HG03108 (cell line): Measurements from ENCODE around the gene CTR9.
A peak's percentile ranks its signal among the peaks of the same experiment; 100 is the strongest.

Experiments used
- ATAC-seq: cut with Tn5 transposase; IDR thresholded peaks from one replicate; pipeline ENCODE4 v1.9.1; 2021; ENCODE audit warnings: moderate library complexity; ENCODE audit not compliant: unreplicated experiment

CTR9 gene

GRCh38 chr11:10779086-10779485 is 28.0 kb downstream of the CTR9 start:
- ATAC-seq: no peak

DNA sequence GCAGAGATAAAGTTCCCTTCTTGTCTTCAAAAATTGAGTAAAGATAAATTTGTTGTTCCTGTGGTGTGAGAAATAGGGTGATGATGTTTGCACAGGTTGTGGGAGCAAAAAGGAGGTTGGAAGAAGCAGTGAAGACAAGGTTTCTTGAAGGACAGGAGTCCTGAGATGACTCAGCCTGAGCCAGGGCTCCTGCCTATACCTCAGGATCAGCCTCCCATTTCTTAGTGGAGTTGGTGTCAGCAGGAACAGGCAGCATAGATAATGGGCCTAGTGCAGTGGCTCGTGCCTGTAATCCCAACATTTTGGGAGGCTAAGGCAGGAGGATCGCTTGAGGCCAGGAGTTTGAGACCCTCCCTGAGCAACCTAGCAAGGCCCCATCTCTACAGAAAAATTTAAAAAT is 29.0 kb downstream of the CTR9 start:
- no peak for ATAC-seq

DNA sequence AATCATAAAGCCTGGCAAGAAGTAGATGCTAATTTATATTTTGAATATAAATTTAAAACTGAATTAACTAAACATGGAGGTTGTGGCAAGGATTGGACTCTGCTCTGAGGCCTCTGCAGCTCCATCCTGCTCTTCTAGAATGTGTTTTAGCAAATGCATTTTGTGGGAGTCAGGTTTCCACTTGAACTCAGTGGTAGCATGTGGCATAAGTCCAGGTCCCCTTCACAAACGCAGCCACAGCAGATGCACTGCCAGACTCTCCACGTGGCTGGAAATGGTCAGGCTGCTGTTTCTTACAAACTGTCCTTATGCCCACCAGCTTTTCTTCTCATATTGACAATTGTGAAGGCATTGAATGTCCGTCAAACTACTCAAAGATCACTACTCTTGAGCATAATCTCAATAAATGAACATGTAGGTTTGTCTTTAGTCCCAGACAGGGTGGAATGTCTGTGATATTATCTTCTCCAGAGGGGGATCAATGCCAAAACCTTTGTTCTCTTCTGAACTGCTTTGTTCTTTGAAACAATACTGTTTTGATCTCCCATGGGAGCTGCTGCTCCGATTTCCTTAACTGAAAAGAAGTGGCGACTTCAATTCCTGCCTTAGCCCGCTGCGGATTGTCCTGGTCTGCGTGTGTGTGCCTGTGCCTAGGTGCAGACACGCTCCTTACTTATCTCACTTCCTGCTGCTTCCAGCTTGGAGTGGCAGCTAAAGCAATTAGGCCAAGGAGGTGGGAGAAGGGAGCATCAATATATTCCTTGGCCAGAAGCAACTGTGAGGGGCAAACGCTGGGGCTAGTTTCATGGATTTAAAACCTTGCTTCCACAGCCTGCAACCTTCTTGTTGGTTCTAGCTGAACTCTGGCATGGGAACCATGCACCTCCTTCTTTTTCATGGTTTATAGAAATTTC is 33.4 kb downstream of the CTR9 start:
- ATAC-seq: no peak

GRCh38 chr11:10785146-10785474 is 34.1 kb downstream of the CTR9 start:
- ATAC-seq: no peak

DNA sequence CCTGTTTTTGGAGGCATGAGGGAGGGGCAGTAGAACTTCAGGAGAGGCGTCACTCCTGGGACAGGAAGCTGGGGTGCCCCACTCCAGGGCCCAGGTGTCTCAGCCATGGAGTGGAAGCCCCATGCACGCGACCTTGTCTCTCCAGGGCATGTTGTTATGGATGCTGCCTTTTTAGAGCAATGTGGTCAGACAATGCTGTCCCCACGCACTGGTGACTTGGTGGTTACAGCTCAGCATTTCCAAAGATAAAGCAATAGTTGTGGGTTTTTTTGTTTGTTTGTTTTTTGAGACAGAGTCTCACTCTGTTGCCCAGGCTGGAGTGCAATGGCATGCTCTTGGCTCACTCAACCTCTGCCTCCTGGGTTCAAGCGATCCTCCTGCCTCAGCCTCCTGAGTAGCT is 35.4 kb downstream of the CTR9 start:
- no peak for ATAC-seq

DNA sequence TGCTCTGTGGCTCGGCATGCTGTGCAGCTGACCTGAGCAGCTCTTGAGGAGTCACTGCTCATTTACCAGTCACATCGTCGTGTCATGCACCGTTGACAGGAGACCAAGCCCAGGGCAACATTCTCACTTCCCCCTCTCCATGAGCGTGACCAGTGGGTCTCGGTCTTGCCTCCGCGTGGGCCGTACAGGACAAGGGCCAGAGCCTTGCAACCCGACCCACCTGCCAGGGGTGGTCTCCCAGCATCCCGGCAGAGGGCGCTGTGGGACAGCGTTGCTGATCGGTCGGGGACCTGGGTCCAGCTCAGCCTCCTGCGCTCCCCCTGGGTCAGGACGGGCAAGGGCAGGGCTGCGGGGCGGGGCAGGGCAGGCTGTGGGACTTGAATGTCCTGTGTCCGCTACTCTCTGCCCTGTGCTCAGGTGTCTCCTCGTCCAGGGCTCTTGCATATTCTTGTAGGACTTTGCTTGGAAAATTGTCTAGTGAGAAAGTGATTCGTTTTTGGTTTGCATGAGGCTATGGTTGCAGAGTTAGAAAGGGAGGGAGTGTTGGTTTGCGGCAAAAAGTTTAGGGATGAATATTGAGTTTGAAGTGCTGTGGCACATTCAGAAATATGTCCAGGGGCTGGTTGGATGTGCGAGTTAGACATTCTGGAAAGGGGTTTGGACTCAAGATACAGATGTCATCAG is 41.5 kb downstream of the CTR9 start:
- ATAC-seq: peak; percentile 93

- no peak for ATAC-seq
Measured at GRCh38 chr11:10793470-10794255, 42.6 kb downstream of the CTR9 start.

- ATAC-seq: no peak
Measured at GRCh38 chr11:10796191-10796590, 45.1 kb downstream of the CTR9 start.

GRCh38 chr11:10797001-10797400 is 46.0 kb downstream of the CTR9 start:
- no peak for ATAC-seq

- no peak for ATAC-seq
Measured at GRCh38 chr11:10797531-10797930, 46.5 kb downstream of the CTR9 start.

- ATAC-seq: no peak
Measured at GRCh38 chr11:10798330-10798928, 47.4 kb downstream of the CTR9 start.

GRCh38 chr11:10800292-10800691 is 49.2 kb downstream of the CTR9 start:
- no peak for ATAC-seq

- ATAC-seq: no peak
Measured at GRCh38 chr11:10803676-10804075, 52.6 kb downstream of the CTR9 start.

GRCh38 chr11:10805741-10806140 is 54.7 kb downstream of the CTR9 start:
- ATAC-seq: no peak

GRCh38 chr11:10806206-10806605 is 55.2 kb downstream of the CTR9 start:
- ATAC-seq: no peak

DNA sequence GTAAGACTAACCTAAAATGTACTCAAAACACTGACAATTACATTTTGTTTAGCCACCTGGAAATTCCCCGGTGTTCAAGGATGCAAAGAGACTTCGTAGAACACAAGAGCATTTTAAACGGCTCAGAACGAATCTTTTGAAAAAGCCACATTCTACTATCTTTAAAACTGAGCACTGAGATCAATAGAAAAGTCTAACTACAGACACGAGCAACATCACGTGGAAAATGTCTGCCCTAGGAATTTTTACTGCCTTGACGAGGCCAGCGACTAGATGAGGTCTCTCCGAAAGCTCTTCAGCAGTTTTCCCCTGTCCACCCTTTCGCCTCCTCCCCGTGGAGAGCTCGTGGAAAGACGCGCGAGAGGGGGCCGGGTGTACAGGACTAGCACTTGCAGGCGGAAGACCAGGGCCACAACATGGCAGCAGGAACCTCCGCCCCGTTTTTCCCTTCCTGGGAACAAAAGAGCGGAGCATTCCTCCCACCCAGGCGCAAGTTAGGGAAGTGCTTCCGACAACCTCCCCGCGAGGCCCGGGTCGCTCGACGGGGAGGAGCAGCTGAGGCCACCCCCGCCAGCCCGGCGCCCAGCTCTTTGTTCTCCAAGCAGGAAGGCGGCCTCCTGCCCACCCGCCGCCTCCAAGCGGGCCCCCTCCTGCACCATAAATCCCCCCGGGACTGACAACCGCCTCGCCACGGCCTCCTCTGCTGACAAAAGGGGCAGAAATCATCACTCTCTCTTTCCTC is 56.6 kb downstream of the CTR9 start:
- ATAC-seq: peak; percentile 1

- peak; percentile 3 for ATAC-seq
Measured at GRCh38 chr11:10808235-10808552, 57.1 kb downstream of the CTR9 start.

DNA sequence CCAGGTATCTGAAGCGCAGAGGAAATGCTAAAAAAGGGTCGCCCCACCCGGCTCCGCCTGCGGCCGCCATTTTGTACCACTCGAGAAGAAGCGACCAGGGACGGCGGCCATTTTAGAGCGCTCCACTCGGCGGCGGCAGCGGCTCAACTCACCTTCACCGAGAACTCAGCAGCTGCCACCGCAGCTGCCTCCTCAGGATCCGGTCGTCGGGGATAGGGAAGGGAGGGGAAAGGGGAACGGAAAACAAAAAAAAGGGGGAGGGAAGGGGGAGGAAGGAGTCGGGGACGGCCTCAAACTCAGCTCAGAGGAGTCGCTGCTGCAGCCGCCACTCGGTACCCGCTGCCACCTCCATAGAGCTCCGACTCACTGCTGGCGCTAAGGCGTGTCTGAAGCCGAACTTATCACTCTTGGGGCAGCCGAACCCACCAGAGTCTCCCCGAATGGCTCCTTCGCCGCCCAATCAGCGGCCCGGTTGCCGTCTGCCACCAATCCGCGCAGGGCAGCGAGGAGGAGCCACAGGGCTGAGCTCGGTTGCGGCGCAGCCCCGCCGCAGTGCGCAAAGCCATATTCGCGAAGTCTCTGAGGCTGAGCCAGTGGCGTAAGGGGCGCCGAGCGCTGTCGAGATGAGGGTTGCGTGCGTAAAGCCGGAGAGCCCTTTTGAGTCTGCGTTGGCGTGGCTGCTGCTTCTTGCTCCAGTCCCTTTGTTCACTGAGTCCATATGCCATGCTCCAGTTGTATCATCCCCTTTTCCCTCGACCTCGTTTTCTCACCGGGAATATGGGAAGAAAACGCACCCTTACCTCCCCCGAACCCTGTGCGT is 57.7 kb downstream of the CTR9 start, which contains the start of gene EIF4G2:
TSS of gene EIF4G2 (minus strand) at position 374 of the 820 bp plus-strand sequence.
- peak; percentile 93 for ATAC-seq

- ATAC-seq: peak; percentile 17
Measured at GRCh38 chr11:10809373-10810160, 58.5 kb downstream of the CTR9 start.
